H1 (cell line): ENCODE data around the gene DOCK9. TPM values are rescaled to one million over a fixed set of nuclear protein-coding genes. Genes with fewer than 3 reads are reported as not detected.

Experiments
- CTCF ChIA-PET: fragments of 300-600 bp; sonication (Branson Sonifier 250); formaldehyde crosslinking; loops from one replicate; lab custom pipeline; 2021; ENCODE audit not compliant: partially characterized antibody; lab: Charles Lee
- POLR2A ChIA-PET: fragments of 300-600 bp; sonication (Branson Sonifier 250); formaldehyde crosslinking; loops from one replicate; lab custom pipeline; 2021; ENCODE audit warnings: inconsistent platforms; ENCODE audit not compliant: partially characterized antibody; lab: Charles Lee
- DNase-seq, 2 experiments: peaks; one replicate each; pipeline versions ENCODE4 v3.0.0 to v3.0.0-alpha.2; 2010 to 2022; ENCODE audit warnings: low spot score in 2 of 2, low read depth in 1 of 2, mixed read lengths in 1 of 2
- FAIRE-seq: peaks from 2 replicates; lab custom pipeline; 2011; peaks lifted over from hg19 to GRCh38; lab: Jason Lieb, UNC
- H2AFZ ChIP-seq: 2 replicates; pipeline ENCODE4 v1.8.1; 2012; ENCODE audit warnings: low read length, inconsistent platforms
- H2AK5ac ChIP-seq: 2 replicates; pipeline ENCODE4 v1.6.1; 2013; ENCODE audit warnings: low read depth, low read length
- H2BK120ac ChIP-seq: replicated peaks from 2 replicates; pipeline ENCODE3; 2013; ENCODE audit warnings: low read depth, low read length, inconsistent platforms
- H2BK12ac ChIP-seq: 2 replicates; pipeline ENCODE4 v1.6.1; 2013; ENCODE audit warnings: low read depth, low read length
- H2BK15ac ChIP-seq: 2 replicates; pipeline ENCODE4 v1.6.1; 2013; ENCODE audit warnings: low read length
- H2BK20ac ChIP-seq: 2 replicates; pipeline ENCODE4 v1.6.1; 2013; ENCODE audit warnings: low read length
- H2BK5ac ChIP-seq: 2 replicates; pipeline ENCODE4 v1.6.1; 2013; ENCODE audit warnings: low read depth, low read length
- H3K14ac ChIP-seq: 2 replicates; pipeline ENCODE4 v1.6.1; 2013; ENCODE audit warnings: inconsistent platforms; ENCODE audit not compliant: insufficient read length
- H3K18ac ChIP-seq: 2 replicates; pipeline ENCODE4 v1.6.1; 2013; ENCODE audit warnings: low read length; ENCODE audit errors: extremely low read depth
- H3K23ac ChIP-seq: 2 replicates; pipeline ENCODE4 v1.6.1; 2013; ENCODE audit warnings: inconsistent platforms; ENCODE audit not compliant: insufficient read length
- H3K23me2 ChIP-seq: 2 replicates; pipeline ENCODE4 v1.6.1; 2013; ENCODE audit warnings: low read depth, low read length
- H3K27ac ChIP-seq: 2 replicates; pipeline ENCODE4 v1.6.1; 2011; ENCODE audit warnings: low read depth, low read length, inconsistent platforms
- H3K27me3 ChIP-seq, 4 experiments: replicated peaks in 1 of 4; 1 replicate in 1 of 4; 2 replicates in 3 of 4; pipeline versions ENCODE4 v1.6.1 to v1.8.1; 2011 to 2013; ENCODE audit warnings: low read length in 3 of 4, mild to moderate bottlenecking in 3 of 4, inconsistent platforms in 2 of 4, mixed read lengths in 2 of 4, moderate library complexity in 1 of 4; ENCODE audit not compliant: control insufficient read depth in 3 of 4, insufficient read depth in 3 of 4; ENCODE audit errors: extremely low read depth in 1 of 4
- H3K36me3 ChIP-seq, 4 experiments: 2 replicates each; pipeline versions ENCODE4 v1.6.1 to v1.8.1; 2011 to 2013; ENCODE audit warnings: mild to moderate bottlenecking in 4 of 4, low read length in 3 of 4, moderate library complexity in 2 of 4, control low read depth in 1 of 4, inconsistent platforms in 1 of 4; ENCODE audit not compliant: insufficient read depth in 4 of 4, control insufficient read depth in 2 of 4
- H3K4ac ChIP-seq: replicated peaks from 2 replicates; pipeline ENCODE3; 2013; ENCODE audit warnings: low read length, low read depth, mixed read lengths, inconsistent platforms; ENCODE audit not compliant: insufficient read length
- H3K4me1 ChIP-seq, 4 experiments: replicated peaks in 1 of 4; 1 replicate in 1 of 4; 2 replicates in 3 of 4; pipeline versions ENCODE4 v1.6.1 to v1.8.1; 2011 to 2013; ENCODE audit warnings: low read length in 3 of 4, inconsistent platforms in 2 of 4, mixed read lengths in 1 of 4; ENCODE audit not compliant: insufficient read depth in 4 of 4, control insufficient read depth in 3 of 4
- H3K4me2 ChIP-seq, 2 experiments: 2 replicates each; pipeline versions ENCODE4 v1.6.1 to v1.8.1; 2011 to 2013; ENCODE audit warnings: low read depth in 2 of 2, low read length in 2 of 2, control low read depth in 1 of 2, inconsistent platforms in 1 of 2, mild to moderate bottlenecking in 1 of 2; ENCODE audit not compliant: insufficient read depth in 1 of 2
- H3K4me3 ChIP-seq, 4 experiments: fragments of 200-600, 300-600 bp in 1 of 4; sonication (generic), shearing (Covaris generic), sonication (Bioruptor Twin) in 1 of 4; 2 replicates each; pipeline versions ENCODE4 v1.5.1 to v1.8.1; 2011 to 2016; ENCODE audit warnings: low read length in 4 of 4, low read depth in 3 of 4, control low read depth in 2 of 4, inconsistent platforms in 2 of 4, mild to moderate bottlenecking in 2 of 4, mixed read lengths in 1 of 4, moderate library complexity in 1 of 4; ENCODE audit not compliant: insufficient read depth in 2 of 4; ENCODE audit errors: extremely low read depth in 1 of 4
- H3K56ac ChIP-seq: replicated peaks from 2 replicates; pipeline ENCODE3; 2013; ENCODE audit warnings: low read depth, mild to moderate bottlenecking, mixed read lengths, low read length, inconsistent platforms; ENCODE audit not compliant: insufficient read length
- H3K79me1 ChIP-seq: 2 replicates; pipeline ENCODE4 v1.6.1; 2013; ENCODE audit warnings: low read depth, low read length, control low read depth
- H3K79me2 ChIP-seq, 2 experiments: 2 replicates each; pipeline versions ENCODE4 v1.6.1 to v1.8.1; 2012 to 2013; ENCODE audit warnings: low read length in 2 of 2, mild to moderate bottlenecking in 2 of 2, inconsistent platforms in 1 of 2; ENCODE audit not compliant: insufficient read depth in 2 of 2, control insufficient read depth in 1 of 2
- H3K9ac ChIP-seq, 4 experiments: replicated peaks in 1 of 4; 1 replicate in 1 of 4; 2 replicates in 3 of 4; pipeline versions ENCODE4 v1.6.1 to v1.8.1; 2011 to 2013; ENCODE audit warnings: low read depth in 3 of 4, low read length in 3 of 4, control low read depth in 2 of 4, mild to moderate bottlenecking in 2 of 4, moderate library complexity in 2 of 4, inconsistent platforms in 1 of 4; ENCODE audit errors: extremely low read depth in 1 of 4
- H3K9me3 ChIP-seq, 2 experiments: 2 replicates each; pipeline versions ENCODE4 v1.6.1 to v1.8.1; 2012 to 2013; ENCODE audit warnings: mild to moderate bottlenecking in 2 of 2, moderate library complexity in 2 of 2, control low read depth in 1 of 2, inconsistent platforms in 1 of 2, low read depth in 1 of 2, low read length in 1 of 2, mixed read lengths in 1 of 2; ENCODE audit not compliant: insufficient read depth in 2 of 2
- H4K20me1 ChIP-seq, 2 experiments: replicated peaks in 1 of 2; 2 replicates each; pipeline versions ENCODE3 to v1.8.1; 2011 to 2013; ENCODE audit warnings: inconsistent platforms in 2 of 2, low read length in 2 of 2, mild to moderate bottlenecking in 1 of 2; ENCODE audit not compliant: insufficient read depth in 2 of 2, control insufficient read depth in 1 of 2
- H4K5ac ChIP-seq: 2 replicates; pipeline ENCODE4 v1.6.1; 2013; ENCODE audit warnings: low read length, low read depth, mixed read lengths, inconsistent platforms; ENCODE audit not compliant: insufficient read length
- H4K8ac ChIP-seq: 2 replicates; pipeline ENCODE4 v1.8.0; 2013; ENCODE audit warnings: mild to moderate bottlenecking, moderate library complexity, low read length, inconsistent platforms; ENCODE audit not compliant: insufficient read depth; ENCODE audit errors: extremely low read depth
- H4K91ac ChIP-seq: replicated peaks from 2 replicates; pipeline ENCODE3; 2013; ENCODE audit warnings: low read length, mixed read lengths, inconsistent platforms; ENCODE audit not compliant: insufficient read length
- CBX8 ChIP-seq: fragments of 300-800, 300-1000 bp; sonication (generic); IDR thresholded peaks from 2 replicates; pipeline ENCODE4 v1.7.1; 2016; ENCODE audit warnings: low read depth, low read length, borderline replicate concordance
- CHD2 ChIP-seq: IDR thresholded peaks from 2 replicates; pipeline ENCODE4 v1.6.1; 2012; ENCODE audit warnings: low read length, improper control_type of control experiment
- EGR1 ChIP-seq: IDR thresholded peaks from 2 replicates; pipeline ENCODE4 v1.6.1; 2011; ENCODE audit warnings: low read depth, low read length, borderline replicate concordance
- JUND ChIP-seq: IDR thresholded peaks from 2 replicates; pipeline ENCODE4 v1.6.1; 2011; ENCODE audit warnings: mild to moderate bottlenecking, improper control_type of control experiment, low read length
- KDM4A ChIP-seq: IDR thresholded peaks from one replicate; pipeline ENCODE4 v1.7.1; 2012; ENCODE audit warnings: low read depth, mild to moderate bottlenecking, moderate library complexity, low read length, inconsistent platforms; ENCODE audit not compliant: severe bottlenecking
- NRF1 ChIP-seq: IDR thresholded peaks from 2 replicates; pipeline ENCODE4 v1.6.1; 2011; ENCODE audit warnings: mild to moderate bottlenecking, low read depth, low read length, improper control_type of control experiment
- PHF8 ChIP-seq: fragments of 200-600 bp; sonication (generic); conservative IDR thresholded peaks from 2 replicates; pipeline ENCODE4 v1.7.1; 2012; ENCODE audit warnings: low read depth, mild to moderate bottlenecking, inconsistent platforms, low read length, moderate library complexity
- POLR2A ChIP-seq, 2 experiments: IDR thresholded peaks; 1 replicate in 1 of 2; 2 replicates in 1 of 2; pipeline ENCODE4 v1.6.1; 2011; ENCODE audit warnings: low read depth in 2 of 2, low read length in 2 of 2, mild to moderate bottlenecking in 2 of 2; ENCODE audit errors: control extremely low read depth in 1 of 2
- RAD21 ChIP-seq, 2 experiments: IDR thresholded peaks in 1 of 2; conservative IDR thresholded peaks in 1 of 2; 2 replicates each; pipeline ENCODE4 v1.6.1; 2011; ENCODE audit warnings: low read depth in 2 of 2, low read length in 2 of 2, improper control_type of control experiment in 1 of 2, inconsistent platforms in 1 of 2, mild to moderate bottlenecking in 1 of 2, moderate library complexity in 1 of 2
- RFX5 ChIP-seq: IDR thresholded peaks from 2 replicates; pipeline ENCODE4 v1.6.1; 2011; ENCODE audit warnings: low read depth, low read length, improper control_type of control experiment, borderline replicate concordance
- SAP30 ChIP-seq: fragments of 300-600 bp; sonication (generic); IDR thresholded peaks from 2 replicates; pipeline ENCODE4 v1.7.1; 2012; ENCODE audit warnings: low read length, moderate library complexity, mild to moderate bottlenecking, inconsistent platforms; ENCODE audit not compliant: insufficient read depth, insufficient replicate concordance
- SP4 ChIP-seq: IDR thresholded peaks from 2 replicates; pipeline ENCODE4 v1.6.1; 2012; ENCODE audit warnings: low read length, inconsistent platforms
- SUZ12 ChIP-seq: fragments of 200-600 bp; sonication (generic); IDR thresholded peaks from 2 replicates; pipeline ENCODE4 v1.6.1; 2012; ENCODE audit warnings: mild to moderate bottlenecking, inconsistent platforms, low read length, moderate library complexity, mixed read lengths
- TEAD4 ChIP-seq: IDR thresholded peaks from 2 replicates; pipeline ENCODE4 v1.6.1; 2012; ENCODE audit warnings: low read depth, low read length, inconsistent platforms, mixed read lengths
- YY1 ChIP-seq: IDR thresholded peaks from 2 replicates; pipeline ENCODE4 v1.6.1; 2011; ENCODE audit warnings: low read depth, mild to moderate bottlenecking, low read length
- WGBS, 2 experiments: shearing (Covaris generic) in 1 of 2; methylation state at CpG; one replicate each; pipeline versions ENCODE4 v1.1.6 to v1.1.7; 2013 to 2015; ENCODE audit warnings: low lambda C conversion rate in 2 of 2, mixed read lengths in 2 of 2, inconsistent platforms in 1 of 2, low coverage in 1 of 2, missing lambda C conversion rate in 1 of 2; ENCODE audit not compliant: insufficient replicate concordance in 2 of 2, insufficient coverage in 1 of 2, insufficient read length in 1 of 2; ENCODE audit errors: extremely low coverage in 1 of 2, missing lambda C conversion rate in 1 of 2; 5-methylcytosine and 5-hydroxymethylcytosine counted together
- polyA plus RNA-seq, 7 experiments: library from polyadenylated mRNA; depleted of rRNA in 3 of 7; stranded (reverse) in 5 of 7; unstranded in 2 of 7; fragments of >200 nt in 5 of 7; fragments of 200-250 nt in 2 of 7; gene quantifications; 1 replicate in 5 of 7; 2 replicates in 1 of 7; 4 replicates in 1 of 7; pipeline versions ENCODE4 v1.2.1 to v1.2.3, GENCODE V29; 2011 to 2013; ENCODE audit warnings: missing spikeins in 2 of 7, mixed read lengths in 2 of 7
- total RNA-seq: library from RNA; stranded (reverse); fragmentation: NEBNext Ultra II Directional; extraction: Animal tissue kit (Norgen Biotek cat#: 25700); gene quantifications from 2 replicates; pipeline ENCODE4 v1.2.1, GENCODE V29; 2021

DOCK9 gene
- total and polyA plus RNA-seq, 2 of the 8 experiments (the other 6 are each of a cell fraction or from before 2014, with no cell fraction given), result 21.6 to 31.5 TPM

DNA sequence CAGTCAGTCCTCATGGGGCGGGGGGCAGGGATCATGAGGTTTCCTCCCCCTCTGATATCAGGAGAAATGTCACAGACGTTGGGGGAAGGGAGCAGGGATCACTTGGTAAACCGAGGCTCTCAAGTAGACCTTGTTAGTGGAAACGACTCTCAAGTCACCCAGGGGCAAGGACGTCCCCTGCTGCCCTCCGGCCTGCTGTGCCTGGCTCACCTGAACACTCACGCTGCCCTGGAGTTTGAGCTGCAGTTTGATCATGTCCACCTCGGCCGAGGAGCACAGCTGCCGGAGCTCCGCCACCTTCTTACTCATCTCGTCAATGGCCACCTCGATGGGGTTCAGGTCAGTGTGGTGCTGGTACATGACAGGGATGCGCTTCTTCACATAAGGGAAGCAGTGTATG lies 177.8 kb downstream of the DOCK9 start:
- FAIRE-seq (no peak), DNase-seq (peak in 1 of 2 experiments; percentile 36)
- H3K27ac ChIP-seq, result no peak overlapping the region
- H2AK5ac ChIP-seq, result no peak overlapping the region
- H2BK20ac ChIP-seq, result no peak overlapping the region
- H3K4me2 ChIP-seq, result no peak overlapping the region
- no peaks in the 10 kb centered on the region for H3K36me3 ChIP-seq
- H3K18ac ChIP-seq, result no peak overlapping the region
- H2BK12ac ChIP-seq, result no peak overlapping the region
- no peak overlapping the region for H2AFZ ChIP-seq
- H2BK120ac ChIP-seq, result no peak overlapping the region
- no peak overlapping the region for H3K4me3 ChIP-seq
- no peaks in the 10 kb centered on the region for H3K27me3 ChIP-seq
- no peak overlapping the region for H4K5ac ChIP-seq
- no peaks in the 10 kb centered on the region for H3K4me1 ChIP-seq
- no peak overlapping the region for H2BK15ac ChIP-seq
- no peak overlapping the region for H2BK5ac ChIP-seq
- H3K79me2 ChIP-seq, result no peaks in the 10 kb centered on the region
- no peak overlapping the region for H3K14ac ChIP-seq
- TF ChIP-seq SP4, result no peak
- no peak for TF ChIP-seq JUND
- TF ChIP-seq YY1, result no peak
- no peak for TF ChIP-seq RAD21 (IDR thresholded peaks at IDR 0.05 in 1 of 2, conservative IDR thresholded peaks at IDR 0.05 in 1 of 2; ENCODE audit: low read depth in 2 of 2, low read length in 2 of 2)
- no peak for TF ChIP-seq PHF8
- TF ChIP-seq POLR2A (IDR thresholded peaks at IDR 0.05; ENCODE audit: control extremely low read depth in 1 of 2, low read depth in 2 of 2, low read length in 2 of 2), result no peak
- TF ChIP-seq RFX5, result no peak
- no peak for TF ChIP-seq EGR1
- TF ChIP-seq TEAD4, result no peak
- TF ChIP-seq SUZ12, result no peak
- TF ChIP-seq CBX8, result no peak
- TF ChIP-seq NRF1, result no peak
- TF ChIP-seq KDM4A, result no peak
- TF ChIP-seq SAP30, result no peak
- TF ChIP-seq CHD2, result no peak
- no peaks in the 10 kb centered on the region for H3K9me3 ChIP-seq
- no peak overlapping the region for H3K9ac ChIP-seq
- no peak overlapping the region for H3K23ac ChIP-seq
- no peaks in the 10 kb centered on the region for H3K79me1 ChIP-seq
- H4K91ac ChIP-seq, result no peak overlapping the region
- WGBS, 2 experiments, result 88% methylated on average over 14 of the region's 14 CpGs; no CpG with 5 or more reads in 1 of the 2 experiments
- H3K4ac ChIP-seq, result no peak overlapping the region
- H3K23me2 ChIP-seq, result no peaks in the 10 kb centered on the region
- H3K56ac ChIP-seq, result no peak overlapping the region
- H4K8ac ChIP-seq, result no peak overlapping the region
- CTCF ChIA-PET, result interaction anchor here (1.5 kb wide), 1 partner anchor 44 kb away, joined by 3 read pairs; no protein-coding TSS in a partner anchor
- H4K20me1 ChIP-seq, result no peaks in the 10 kb centered on the region
- POLR2A ChIA-PET, result no interaction called here
